ENCODE measurements around the gene NECTIN4.

NECTIN4 gene

GRCh38 chr1:161099090-161099802 is 9.9 kb upstream of the NECTIN4 start:
- Histone ChIP-seq H3K36me3 (ENCODE audit: control insufficient read depth, insufficient read depth, low read length) (peaks cover 9% of the 10 kb centered on the region), H3K27me3 (ENCODE audit: control insufficient read depth, insufficient read depth, low read length) (no peaks in the 10 kb centered on the region), H3K27ac (ENCODE audit: low read depth, low read length) (peak overlapping the region; percentile 69), H3K4me3 (ENCODE audit: low read length) (peak overlapping the region; percentile 76), H3K9ac (ENCODE audit: low read length) (no peak overlapping the region), H3K4me1 (ENCODE audit: control insufficient read depth, insufficient read depth, low read length) (peaks cover 3% of the 10 kb centered on the region)

- Histone ChIP-seq H3K27ac (ENCODE audit: low read depth, low read length) (peak within 1 kb of the TSS; percentile 69), H3K9ac (ENCODE audit: low read length) (peak within 1 kb of the TSS; percentile 45), H3K27me3 (ENCODE audit: control insufficient read depth, insufficient read depth, low read length) (no peaks in the 10 kb centered on the region), H3K4me3 (ENCODE audit: low read length) (peak within 1 kb of the TSS; percentile 76), H3K4me1 (ENCODE audit: control insufficient read depth, insufficient read depth, low read length) (peaks cover 3% of the 10 kb centered on the region), H3K36me3 (ENCODE audit: control insufficient read depth, insufficient read depth, low read length) (peaks cover 9% of the 10 kb centered on the region)
Observed at GRCh38 chr1:161098210-161099068, 9.1 kb upstream of the NECTIN4 start, which contains the start of gene KLHDC9. Gene KLHDC9 (plus strand): TSS chr1:161098361. CDS start chr1:161098536, 175 bp downstream.

- Histone ChIP-seq H3K4me1 (ENCODE audit: control insufficient read depth, insufficient read depth, low read length) (peaks cover 3% of the 10 kb centered on the region), H3K27ac (ENCODE audit: low read depth, low read length) (no peak overlapping the region), H3K27me3 (ENCODE audit: control insufficient read depth, insufficient read depth, low read length) (no peaks in the 10 kb centered on the region)
Observed at GRCh38 chr1:161096530-161096929, 7.2 kb upstream of the NECTIN4 start.

GRCh38 chr1:161096015-161096414 is 6.7 kb upstream of the NECTIN4 start:
- Histone ChIP-seq H3K4me1 (ENCODE audit: control insufficient read depth, insufficient read depth, low read length) (peaks cover 3% of the 10 kb centered on the region), H3K27ac (ENCODE audit: low read depth, low read length) (no peak overlapping the region), H3K27me3 (ENCODE audit: control insufficient read depth, insufficient read depth, low read length) (no peaks in the 10 kb centered on the region), H3K36me3 (ENCODE audit: control insufficient read depth, insufficient read depth, low read length) (no peaks in the 10 kb centered on the region), H3K9ac (ENCODE audit: low read length) (no peak overlapping the region), H3K4me3 (ENCODE audit: low read length) (no peak overlapping the region)

More at GRCh38 chr1:161096530-161096929, 7.2 kb upstream of the NECTIN4 start:
- Histone ChIP-seq H3K4me3 (ENCODE audit: low read length) (no peak overlapping the region), H3K9ac (ENCODE audit: low read length) (no peak overlapping the region), H3K36me3 (ENCODE audit: control insufficient read depth, insufficient read depth, low read length) (peaks cover 1% of the 10 kb centered on the region)

GRCh38 chr1:161095230-161095629 is 5.9 kb upstream of the NECTIN4 start:
- Histone ChIP-seq H3K36me3 (ENCODE audit: control insufficient read depth, insufficient read depth, low read length) (no peaks in the 10 kb centered on the region), H3K4me3 (ENCODE audit: low read length) (no peak overlapping the region), H3K27ac (ENCODE audit: low read depth, low read length) (no peak overlapping the region), H3K9ac (ENCODE audit: low read length) (no peak overlapping the region), H3K4me1 (ENCODE audit: control insufficient read depth, insufficient read depth, low read length) (peaks cover 3% of the 10 kb centered on the region), H3K27me3 (ENCODE audit: control insufficient read depth, insufficient read depth, low read length) (no peaks in the 10 kb centered on the region)

- Histone ChIP-seq H3K4me1 (ENCODE audit: control insufficient read depth, insufficient read depth, low read length) (peaks cover 3% of the 10 kb centered on the region), H3K9ac (ENCODE audit: low read length) (no peak overlapping the region), H3K27ac (ENCODE audit: low read depth, low read length) (no peak overlapping the region), H3K4me3 (ENCODE audit: low read length) (no peak overlapping the region), H3K27me3 (ENCODE audit: control insufficient read depth, insufficient read depth, low read length) (no peaks in the 10 kb centered on the region), H3K36me3 (ENCODE audit: control insufficient read depth, insufficient read depth, low read length) (no peaks in the 10 kb centered on the region)
Observed at GRCh38 chr1:161094481-161094880, 5.1 kb upstream of the NECTIN4 start.

GRCh38 chr1:161092621-161093028 is 3.3 kb upstream of the NECTIN4 start:
- H3K27ac ChIP-seq (ENCODE audit: low read depth, low read length) = no peak overlapping the region
- no peaks in the 10 kb centered on the region for H3K27me3 ChIP-seq (ENCODE audit: control insufficient read depth, insufficient read depth, low read length)
- H3K4me1 ChIP-seq (ENCODE audit: control insufficient read depth, insufficient read depth, low read length) = peaks cover 3% of the 10 kb centered on the region
- no peaks in the 10 kb centered on the region for H3K36me3 ChIP-seq (ENCODE audit: control insufficient read depth, insufficient read depth, low read length)
- H3K9ac ChIP-seq (ENCODE audit: low read length) = no peak overlapping the region
- H3K4me3 ChIP-seq (ENCODE audit: low read length) = no peak overlapping the region

GRCh38 chr1:161091796-161092507 is 2.6 kb upstream of the NECTIN4 start:
- Histone ChIP-seq H3K36me3 (ENCODE audit: control insufficient read depth, insufficient read depth, low read length) (no peaks in the 10 kb centered on the region), H3K4me1 (ENCODE audit: control insufficient read depth, insufficient read depth, low read length) (no peaks in the 10 kb centered on the region), H3K4me3 (ENCODE audit: low read length) (no peak overlapping the region), H3K27me3 (ENCODE audit: control insufficient read depth, insufficient read depth, low read length) (no peaks in the 10 kb centered on the region), H3K27ac (ENCODE audit: low read depth, low read length) (no peak overlapping the region), H3K9ac (ENCODE audit: low read length) (no peak overlapping the region)

- Histone ChIP-seq H3K4me1 (ENCODE audit: control insufficient read depth, insufficient read depth, low read length) (no peaks in the 10 kb centered on the region), H3K9ac (ENCODE audit: low read length) (no peak overlapping the region), H3K27ac (ENCODE audit: low read depth, low read length) (no peak overlapping the region), H3K36me3 (ENCODE audit: control insufficient read depth, insufficient read depth, low read length) (no peaks in the 10 kb centered on the region), H3K27me3 (ENCODE audit: control insufficient read depth, insufficient read depth, low read length) (no peaks in the 10 kb centered on the region), H3K4me3 (ENCODE audit: low read length) (no peak overlapping the region)
Observed at GRCh38 chr1:161091093-161091492, 1.7 kb upstream of the NECTIN4 start.

GRCh38 chr1:161090617-161091016 is 1.3 kb upstream of the NECTIN4 start:
- Histone ChIP-seq H3K36me3 (ENCODE audit: control insufficient read depth, insufficient read depth, low read length) (no peaks in the 10 kb centered on the region), H3K4me3 (ENCODE audit: low read length) (no peak overlapping the region), H3K4me1 (ENCODE audit: control insufficient read depth, insufficient read depth, low read length) (no peaks in the 10 kb centered on the region), H3K9ac (ENCODE audit: low read length) (no peak overlapping the region), H3K27ac (ENCODE audit: low read depth, low read length) (no peak overlapping the region), H3K27me3 (ENCODE audit: control insufficient read depth, insufficient read depth, low read length) (no peaks in the 10 kb centered on the region)

- Histone ChIP-seq H3K36me3 (ENCODE audit: control insufficient read depth, insufficient read depth, low read length) (no peaks in the 10 kb centered on the region), H3K9ac (ENCODE audit: low read length) (no peak overlapping the region), H3K4me3 (ENCODE audit: low read length) (no peak overlapping the region), H3K27ac (ENCODE audit: low read depth, low read length) (no peak overlapping the region), H3K27me3 (ENCODE audit: control insufficient read depth, insufficient read depth, low read length) (no peaks in the 10 kb centered on the region), H3K4me1 (ENCODE audit: control insufficient read depth, insufficient read depth, low read length) (no peaks in the 10 kb centered on the region)
Observed at GRCh38 chr1:161089938-161090337, 580 bp upstream of the NECTIN4 start.

GRCh38 chr1:161088587-161089110 is 709 bp downstream of the NECTIN4 start:
- Histone ChIP-seq H3K4me1 (ENCODE audit: control insufficient read depth, insufficient read depth, low read length) (no peaks in the 10 kb centered on the region), H3K9ac (ENCODE audit: low read length) (no peak overlapping the region)

More at GRCh38 chr1:161088587-161089110, 709 bp downstream of the NECTIN4 start:
- Histone ChIP-seq H3K4me3 (ENCODE audit: low read length) (no peak overlapping the region), H3K36me3 (ENCODE audit: control insufficient read depth, insufficient read depth, low read length) (no peaks in the 10 kb centered on the region), H3K27me3 (ENCODE audit: control insufficient read depth, insufficient read depth, low read length) (no peaks in the 10 kb centered on the region), H3K27ac (ENCODE audit: low read depth, low read length) (no peak overlapping the region)
